ENCODE results near the gene PALM3. TPM values are rescaled to one million over a fixed set of nuclear protein-coding genes. Genes with fewer than 3 reads are reported as not detected.

PALM3 gene
- polyA plus RNA-seq, 3 donors: not detected

- Mint-ChIP-seq H3K4me3 (peak overlapping the region; percentile 88 to 95), H3K36me3 (peaks cover 0 to 3% of the 10 kb centered on the region in 2 donors), H3K4me1 (peaks cover 41% of the 10 kb centered on the region), H3K9me3 (no peaks in the 10 kb centered on the region), H3K27me3 (ENCODE audit: low read depth in 3 of 3) (peaks cover 0 to 5% (median 2%) of the 10 kb centered on the region in 3 donors), H3K27ac (peak overlapping the region; percentile 91 to 98 (median 94))
- Histone ChIP-seq H3K9ac (ENCODE audit: insufficient read depth, low read length, poor library complexity, severe bottlenecking) (peak overlapping the region; percentile 81), H3K27me3 (ENCODE audit: control insufficient read depth in 2 of 2, insufficient read depth in 2 of 2, low read length in 2 of 2) (no peaks in the 10 kb centered on the region), H4K20me1 (ENCODE audit: insufficient read depth, low read length) (no peaks in the 10 kb centered on the region), H3K36me3 (replicated peaks in 1 of 2; ENCODE audit: control insufficient read depth in 1 of 2, insufficient read depth in 2 of 2, low read length in 2 of 2) (no peaks in the 10 kb centered on the region), H3K79me2 (ENCODE audit: insufficient read depth, low read length) (no peaks in the 10 kb centered on the region), H3K4me1 (ENCODE audit: control insufficient read depth in 1 of 2, insufficient read depth in 2 of 2, low read length in 2 of 2) (peaks cover 55 to 62% of the 10 kb centered on the region in 2 donors), H3K9me3 (replicated peaks in 1 of 2; ENCODE audit: control insufficient read depth in 1 of 2, insufficient read depth in 1 of 2, low read length in 2 of 2) (no peaks in the 10 kb centered on the region), H3K27ac (ENCODE audit: low read depth in 1 of 2, low read length in 2 of 2) (peak overlapping the region; percentile 85), H3K4me3 (replicated peaks in 1 of 3; ENCODE audit: low read depth in 2 of 3, low read length in 3 of 3) (peak overlapping the region; percentile 79 to 96 (median 82)), H3K4me2 (replicated peaks; ENCODE audit: extremely low read depth, low read length, poor library complexity, severe bottlenecking) (peak overlapping the region; percentile 100), H2AFZ (ENCODE audit: insufficient read depth, low read depth, low read length, poor library complexity, severe bottlenecking) (peak overlapping the region; percentile 96)
- no peak for TF ChIP-seq CTCF (IDR thresholded peaks at IDR 0.05)
- intact Hi-C loops (cut with micrococcal nuclease): loop anchor here (1.0 to 5.0 kb wide), 4 partner anchors 36 to 75 kb away; partner anchors contain the start of genes PRKACA (in 2 of the 2), ASF1B (in 1 of the 2) and RFX1 (in 1 of the 2)
- under 1% methylated on average over 48 of the region's 50 CpGs for WGBS (ENCODE audit: insufficient coverage)
- DNase-seq: peak; percentile 99 to 100 (median 99)
Measured at GRCh38 chr19:14080887-14081796, 19.3 kb upstream of the PALM3 start.

GRCh38 chr19:14078411-14078810, 16.5 kb upstream of the PALM3 start:
- Histone ChIP-seq H2AFZ (ENCODE audit: insufficient read depth, low read depth, low read length, poor library complexity, severe bottlenecking) (no peak overlapping the region), H4K20me1 (ENCODE audit: insufficient read depth, low read length) (no peaks in the 10 kb centered on the region), H3K9ac (ENCODE audit: insufficient read depth, low read length, poor library complexity, severe bottlenecking) (no peak overlapping the region), H3K9me3 (replicated peaks in 1 of 2; ENCODE audit: control insufficient read depth in 1 of 2, insufficient read depth in 1 of 2, low read length in 2 of 2) (no peaks in the 10 kb centered on the region), H3K27ac (ENCODE audit: low read depth in 1 of 2, low read length in 2 of 2) (peak overlapping the region; percentile 75 to 81), H3K79me2 (ENCODE audit: insufficient read depth, low read length) (no peaks in the 10 kb centered on the region), H3K36me3 (replicated peaks in 1 of 2; ENCODE audit: control insufficient read depth in 1 of 2, insufficient read depth in 2 of 2, low read length in 2 of 2) (no peaks in the 10 kb centered on the region), H3K4me1 (ENCODE audit: control insufficient read depth in 1 of 2, insufficient read depth in 2 of 2, low read length in 2 of 2) (peaks cover 80 to 88% of the 10 kb centered on the region in 2 donors), H3K27me3 (ENCODE audit: control insufficient read depth in 2 of 2, insufficient read depth in 2 of 2, low read length in 2 of 2) (peaks cover 0 to 6% of the 10 kb centered on the region in 2 donors), H3K4me2 (replicated peaks; ENCODE audit: extremely low read depth, low read length, poor library complexity, severe bottlenecking) (peak overlapping the region; percentile 54), H3K4me3 (replicated peaks in 1 of 3; ENCODE audit: low read depth in 2 of 3, low read length in 3 of 3) (peak overlapping the region in 1 of 3 experiments; percentile 51)
- peak overlapping the region; percentile 75 to 89 (median 85) for H3K27ac Mint-ChIP-seq
- H3K27me3 Mint-ChIP-seq (ENCODE audit: low read depth in 3 of 3): peaks cover 3 to 17% (median 15%) of the 10 kb centered on the region in 3 donors
- no peak for TF ChIP-seq CTCF (IDR thresholded peaks at IDR 0.05)
- H3K9me3 Mint-ChIP-seq: no peaks in the 10 kb centered on the region
- intact Hi-C loops (cut with micrococcal nuclease): no loop called here
- H3K4me3 Mint-ChIP-seq: peak overlapping the region; percentile 31 to 46
- H3K36me3 Mint-ChIP-seq: no peaks in the 10 kb centered on the region
- WGBS (ENCODE audit: insufficient coverage): no CpG with 5 or more reads among the region's 2 CpGs
- H3K4me1 Mint-ChIP-seq: peaks cover 65% of the 10 kb centered on the region
- DNase-seq: peak; percentile 69 to 81 (median 77)

Data from CD14-positive monocyte (primary cell).